Right atrium auricular region (tissue), 2 donors: Measurements from ENCODE around the gene TST. TPM values are rescaled to one million over a fixed set of nuclear protein-coding genes. Genes with fewer than 3 reads are reported as not detected.

ENCODE experiments used
- DNase-seq: peaks from one replicate; pipeline ENCODE4 v3.0.0-alpha.2; 2019; ENCODE audit warnings: low spot score
- H3K27ac ChIP-seq, 2 donors: fragments of 200-600 bp; sonication (generic); 1 replicate in 1 of 2; 2 replicates in 1 of 2; pipeline ENCODE4 v1.5.1; 2016 to 2019
- H3K27me3 ChIP-seq, 2 donors: fragments of 200-600 bp; sonication (generic); one replicate each; pipeline versions ENCODE4 v1.5.1 to v1.6.0; 2017 to 2019
- H3K36me3 ChIP-seq: fragments of 200-600 bp; sonication (generic); one replicate; pipeline ENCODE4 v1.5.1; 2016
- H3K4me1 ChIP-seq, 2 donors: fragments of 200-600 bp; sonication (generic); one replicate each; pipeline versions ENCODE4 v1.5.1 to v1.6.0; 2017 to 2019
- H3K4me3 ChIP-seq, 2 donors: fragments of 200-600 bp; sonication (generic); 1 replicate in 1 of 2; 2 replicates in 1 of 2; pipeline ENCODE4 v1.5.1; 2017 to 2019; ENCODE audit warnings: mild to moderate bottlenecking in 1 of 2, moderate library complexity in 1 of 2
- H3K9me3 ChIP-seq, 2 donors: fragments of 200-600 bp; sonication (generic); one replicate each; pipeline ENCODE4 v1.5.1; 2019
- total RNA-seq, 2 donors: library from RNA; depleted of rRNA; stranded (reverse); fragments of >200 nt; gene quantifications; one replicate each; pipeline ENCODE4 v1.1.0, GENCODE V29; 2016
- TF ChIP-seq, protein P1 (sequence below), 2 donors: fragments of 200-600 bp; sonication (generic); IDR thresholded peaks; one replicate each; pipeline ENCODE4 v1.5.1; 2019; ENCODE audit warnings: antibody characterized with exemption in 2 of 2

TST gene
- total RNA-seq, 2 donors from 2014 or later, result 55.0 to 82.1 TPM

DNA sequence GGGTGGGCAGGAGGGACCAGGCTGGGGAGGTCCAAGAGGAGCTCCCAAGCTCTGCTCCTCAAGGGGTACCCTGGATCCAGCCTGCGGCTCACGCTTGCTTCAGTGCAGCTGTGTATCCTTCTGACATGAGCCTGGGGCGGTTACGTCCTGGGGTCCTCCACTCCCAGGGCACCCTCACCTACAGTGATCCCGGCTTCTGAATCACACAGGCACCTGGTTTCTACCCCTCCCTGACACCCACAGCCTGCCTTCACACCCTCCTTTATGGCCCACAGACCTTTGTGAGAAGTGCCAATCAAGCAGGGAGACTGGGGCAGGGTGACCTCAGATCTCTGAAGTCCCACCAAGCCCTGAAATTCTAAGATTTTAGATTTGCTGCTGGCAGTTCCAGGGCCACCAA is 1.8 kb upstream of the TST start:
- Histone ChIP-seq H3K4me1 (peaks cover 0 to 79% of the 10 kb centered on the region in 2 donors), H3K27ac (peak overlapping the region in 1 of 2 donors; percentile 89), H3K9me3 (no peaks in the 10 kb centered on the region), H3K36me3 (peaks cover 15% of the 10 kb centered on the region), H3K27me3 (no peaks in the 10 kb centered on the region), H3K4me3 (peak overlapping the region in 1 of 2 donors; percentile 97)
- TF ChIP-seq, protein P1, sequence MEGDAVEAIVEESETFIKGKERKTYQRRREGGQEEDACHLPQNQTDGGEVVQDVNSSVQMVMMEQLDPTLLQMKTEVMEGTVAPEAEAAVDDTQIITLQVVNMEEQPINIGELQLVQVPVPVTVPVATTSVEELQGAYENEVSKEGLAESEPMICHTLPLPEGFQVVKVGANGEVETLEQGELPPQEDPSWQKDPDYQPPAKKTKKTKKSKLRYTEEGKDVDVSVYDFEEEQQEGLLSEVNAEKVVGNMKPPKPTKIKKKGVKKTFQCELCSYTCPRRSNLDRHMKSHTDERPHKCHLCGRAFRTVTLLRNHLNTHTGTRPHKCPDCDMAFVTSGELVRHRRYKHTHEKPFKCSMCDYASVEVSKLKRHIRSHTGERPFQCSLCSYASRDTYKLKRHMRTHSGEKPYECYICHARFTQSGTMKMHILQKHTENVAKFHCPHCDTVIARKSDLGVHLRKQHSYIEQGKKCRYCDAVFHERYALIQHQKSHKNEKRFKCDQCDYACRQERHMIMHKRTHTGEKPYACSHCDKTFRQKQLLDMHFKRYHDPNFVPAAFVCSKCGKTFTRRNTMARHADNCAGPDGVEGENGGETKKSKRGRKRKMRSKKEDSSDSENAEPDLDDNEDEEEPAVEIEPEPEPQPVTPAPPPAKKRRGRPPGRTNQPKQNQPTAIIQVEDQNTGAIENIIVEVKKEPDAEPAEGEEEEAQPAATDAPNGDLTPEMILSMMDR (IDR thresholded peaks at IDR 0.05), result no peak
- no peak for DNase-seq

- Histone ChIP-seq H3K27me3 (no peaks in the 10 kb centered on the region), H3K4me1 (peaks cover 0 to 74% of the 10 kb centered on the region in 2 donors), H3K27ac (peak overlapping the region; percentile 89 to 95), H3K9me3 (no peaks in the 10 kb centered on the region), H3K4me3 (peak overlapping the region; percentile 89 to 97), H3K36me3 (peaks cover 9% of the 10 kb centered on the region)
- DNase-seq, result no peak
- TF ChIP-seq, protein P1 (IDR thresholded peaks at IDR 0.05), result no peak
These were observed 889 bp upstream of the TST start for GRCh38 chr22:37020192-37020479.

DNA sequence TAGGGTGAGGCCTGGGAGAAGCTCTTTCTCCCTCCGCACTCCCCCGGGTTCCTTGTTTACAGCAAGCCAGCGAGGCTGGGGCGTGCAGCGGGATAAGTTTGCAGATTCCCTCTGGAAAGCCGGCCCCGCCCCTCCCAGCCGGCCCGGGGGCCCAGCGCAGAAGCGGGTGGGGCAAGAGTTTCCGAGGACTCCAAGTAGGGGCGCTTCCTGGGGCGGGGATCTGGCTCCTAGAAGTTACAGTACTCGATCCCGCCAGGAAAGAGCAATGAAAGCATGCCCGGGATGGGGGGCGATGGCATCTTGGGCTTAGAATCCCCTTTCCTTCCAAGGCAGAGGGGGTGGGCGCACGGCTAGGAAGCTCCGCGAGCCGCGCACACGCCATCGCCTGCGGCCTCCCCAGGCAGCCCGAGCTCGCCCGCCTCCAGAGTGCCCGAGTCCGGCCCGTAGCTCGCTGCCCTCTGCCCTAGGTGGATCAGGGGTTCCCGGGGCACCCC is 385 bp downstream of the TST start:
- DNase-seq, result peak; percentile 75
- H3K36me3 ChIP-seq, result no peaks in the 10 kb centered on the region
- H3K4me1 ChIP-seq, result peaks cover 0 to 77% of the 10 kb centered on the region in 2 donors
- peak overlapping the region; percentile 89 to 97 for H3K4me3 ChIP-seq
- peak overlapping the region; percentile 89 to 93 for H3K27ac ChIP-seq
- TF ChIP-seq, protein P1 (IDR thresholded peaks at IDR 0.05), result no peak
- no peaks in the 10 kb centered on the region for H3K9me3 ChIP-seq
- H3K27me3 ChIP-seq, result no peaks in the 10 kb centered on the region

DNA sequence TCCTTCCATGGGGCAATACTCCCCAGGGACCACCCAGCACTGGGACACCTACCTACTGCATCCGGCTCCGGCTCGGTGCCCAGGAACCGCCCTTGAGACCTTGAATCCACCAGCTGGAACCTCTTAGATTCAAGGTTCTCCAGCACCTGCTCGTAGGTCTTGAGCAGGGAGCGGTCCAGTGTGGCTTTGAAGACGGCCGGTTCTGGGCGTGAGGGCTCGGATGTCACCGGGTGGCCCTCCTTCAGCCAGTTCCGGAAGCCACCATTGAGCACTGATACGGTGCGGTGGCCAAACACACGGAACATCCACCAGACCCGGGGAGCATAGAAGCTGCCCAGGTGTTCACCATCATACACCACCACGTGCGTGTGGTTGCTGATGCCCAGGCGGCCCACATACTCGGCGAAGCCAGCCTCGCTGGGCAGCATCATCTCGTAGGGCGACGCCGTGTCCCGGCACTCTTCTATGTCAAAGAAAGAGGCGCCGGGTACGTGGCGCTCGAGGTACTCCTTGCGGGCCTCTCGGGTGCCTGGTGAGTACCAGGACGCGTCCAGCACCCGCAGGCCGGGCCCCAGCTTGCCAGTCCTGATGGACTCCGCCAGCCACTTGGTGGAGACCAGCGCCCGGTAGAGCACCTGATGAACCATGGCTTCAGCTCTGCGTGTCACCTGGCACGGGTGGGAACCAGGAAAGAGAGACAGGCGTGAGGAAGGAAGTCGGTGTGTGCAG is 997 bp downstream of the TST start:
- Histone ChIP-seq H3K27ac (peak overlapping the region; percentile 89 to 93), H3K27me3 (no peaks in the 10 kb centered on the region), H3K9me3 (no peaks in the 10 kb centered on the region), H3K4me3 (peak overlapping the region; percentile 89 to 97), H3K36me3 (no peaks in the 10 kb centered on the region), H3K4me1 (peaks cover 0 to 71% of the 10 kb centered on the region in 2 donors)
- TF ChIP-seq, protein P1 (IDR thresholded peaks at IDR 0.05), result no peak
- DNase-seq, result no peak

GRCh38 chr22:37017356-37017755 is 1.9 kb downstream of the TST start:
- TF ChIP-seq, protein P1 (IDR thresholded peaks at IDR 0.05), result no peak
- no peaks in the 10 kb centered on the region for H3K9me3 ChIP-seq
- no peaks in the 10 kb centered on the region for H3K36me3 ChIP-seq
- DNase-seq, result no peak
- peaks cover 0 to 71% of the 10 kb centered on the region in 2 donors for H3K4me1 ChIP-seq
- H3K27me3 ChIP-seq, result no peaks in the 10 kb centered on the region
- H3K4me3 ChIP-seq, result peak overlapping the region in 1 of 2 donors; percentile 1
- peak overlapping the region in 1 of 2 donors; percentile 32 for H3K27ac ChIP-seq
